Keratinocyte (primary cell): ENCODE measurements around the gene PRKCE.

Experiments used
- EZH2 ChIP-seq: IDR thresholded peaks from one replicate; pipeline ENCODE4 v1.6.1; 2012; ENCODE audit warnings: inconsistent platforms, mild to moderate bottlenecking, low read length, moderate library complexity
- TF ChIP-seq, protein P1 (sequence below), 3 experiments: IDR thresholded peaks in 1 of 3; conservative IDR thresholded peaks in 1 of 3; optimal IDR thresholded peaks in 1 of 3; 2 replicates in 2 of 3; 3 replicates in 1 of 3; pipeline versions ENCODE3 to v1.5.1; 2011; ENCODE audit warnings: low read length in 3 of 3, mild to moderate bottlenecking in 3 of 3, moderate library complexity in 2 of 3, control low read depth in 1 of 3, inconsistent platforms in 1 of 3; ENCODE audit not compliant: insufficient read depth in 2 of 3; ENCODE audit errors: extremely low read depth in 1 of 3

DNA sequence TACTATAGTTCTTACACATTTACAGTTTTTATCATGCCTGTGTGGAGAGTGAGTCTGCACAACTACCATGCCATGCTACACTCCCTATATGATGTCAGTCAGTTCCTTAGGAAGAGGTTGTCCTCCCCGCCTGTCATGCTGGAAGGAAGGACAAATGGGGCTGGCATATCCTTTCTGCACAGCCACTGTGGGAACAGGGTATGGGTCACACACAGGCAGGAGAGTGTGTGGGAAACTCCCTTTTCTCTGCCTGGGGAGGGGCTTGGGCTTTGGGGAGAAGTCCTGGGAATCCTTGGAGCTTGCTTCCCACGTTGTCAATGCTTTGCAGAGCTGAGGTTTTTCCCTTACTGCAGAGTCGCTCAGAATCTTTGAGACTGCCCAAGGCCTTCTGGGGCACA is 232.1 kb downstream of the PRKCE start:
- TF ChIP-seq, protein P1, sequence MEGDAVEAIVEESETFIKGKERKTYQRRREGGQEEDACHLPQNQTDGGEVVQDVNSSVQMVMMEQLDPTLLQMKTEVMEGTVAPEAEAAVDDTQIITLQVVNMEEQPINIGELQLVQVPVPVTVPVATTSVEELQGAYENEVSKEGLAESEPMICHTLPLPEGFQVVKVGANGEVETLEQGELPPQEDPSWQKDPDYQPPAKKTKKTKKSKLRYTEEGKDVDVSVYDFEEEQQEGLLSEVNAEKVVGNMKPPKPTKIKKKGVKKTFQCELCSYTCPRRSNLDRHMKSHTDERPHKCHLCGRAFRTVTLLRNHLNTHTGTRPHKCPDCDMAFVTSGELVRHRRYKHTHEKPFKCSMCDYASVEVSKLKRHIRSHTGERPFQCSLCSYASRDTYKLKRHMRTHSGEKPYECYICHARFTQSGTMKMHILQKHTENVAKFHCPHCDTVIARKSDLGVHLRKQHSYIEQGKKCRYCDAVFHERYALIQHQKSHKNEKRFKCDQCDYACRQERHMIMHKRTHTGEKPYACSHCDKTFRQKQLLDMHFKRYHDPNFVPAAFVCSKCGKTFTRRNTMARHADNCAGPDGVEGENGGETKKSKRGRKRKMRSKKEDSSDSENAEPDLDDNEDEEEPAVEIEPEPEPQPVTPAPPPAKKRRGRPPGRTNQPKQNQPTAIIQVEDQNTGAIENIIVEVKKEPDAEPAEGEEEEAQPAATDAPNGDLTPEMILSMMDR (optimal IDR thresholded peaks at IDR 0.05 in 1 of 3, IDR thresholded peaks at IDR 0.05 in 1 of 3, conservative IDR thresholded peaks at IDR 0.05 in 1 of 3; ENCODE audit: extremely low read depth in 1 of 3, insufficient read depth in 2 of 3, low read length in 3 of 3), result no peak
- no peak for TF ChIP-seq EZH2
